HepG2 (cell line): Measurements from ENCODE around the gene HSDL2.

Experiments
- HOXD1 ChIP-seq: sonication (generic); formaldehyde crosslinking; IDR thresholded peaks from 2 replicates; pipeline ENCODE4 v1.5.0; 2020; ENCODE audit warnings: missing genetic modification reagents
- ZNF232 ChIP-seq: sonication (generic); formaldehyde crosslinking; IDR thresholded peaks from 2 replicates; pipeline ENCODE4 v1.4.0; 2020; ENCODE audit warnings: missing genetic modification reagents, borderline replicate concordance
- TF ChIP-seq, protein P1 (sequence below): sonication (generic); formaldehyde crosslinking; IDR thresholded peaks from 2 replicates; pipeline ENCODE4 v1.4.0; 2020; ENCODE audit warnings: mild to moderate bottlenecking, low read depth, missing genetic modification reagents
- TF ChIP-seq, protein P2 (sequence below): sonication (generic); formaldehyde crosslinking; IDR thresholded peaks from 2 replicates; pipeline ENCODE4 v1.5.0; 2020; ENCODE audit warnings: mild to moderate bottlenecking, missing genetic modification reagents, moderate library complexity

DNA sequence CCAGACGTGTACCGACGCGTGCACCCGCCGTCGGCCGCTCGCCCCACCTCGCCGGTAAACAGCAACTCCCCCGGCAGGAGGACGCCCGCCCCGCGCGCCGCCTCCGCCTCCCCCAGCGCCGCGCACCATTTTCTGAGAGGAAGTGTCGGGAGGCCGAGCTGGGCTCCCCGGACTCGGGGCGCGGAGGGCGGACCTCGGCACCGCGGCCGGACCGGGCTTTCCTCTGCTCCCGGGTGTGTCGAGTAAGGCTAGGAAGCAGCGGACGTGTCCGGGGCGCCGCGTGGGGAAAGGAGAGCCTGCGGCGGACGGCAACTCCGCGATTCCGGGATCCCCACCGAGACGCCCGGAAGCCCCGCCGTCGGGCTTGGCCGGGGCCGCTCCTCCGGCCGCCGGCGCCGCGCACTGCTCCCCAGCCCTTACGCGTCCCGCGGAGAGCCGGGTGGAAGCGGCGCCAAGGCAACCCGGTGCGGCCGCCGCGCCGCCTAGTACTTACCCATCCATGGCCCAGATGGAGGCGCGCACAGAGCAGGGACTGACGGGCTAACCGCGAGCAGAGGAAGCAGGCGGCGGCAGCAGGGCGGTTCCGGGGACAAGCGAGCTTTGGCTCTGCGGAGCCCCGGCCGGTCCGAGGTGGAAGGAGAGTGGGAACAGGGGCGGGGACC lies 46.8 kb upstream of the HSDL2 start, which contains the start of gene PTBP3:
- peak; percentile 33 for TF ChIP-seq ZNF232 (CRISPR knock-in tag)
- TF ChIP-seq, protein P1, sequence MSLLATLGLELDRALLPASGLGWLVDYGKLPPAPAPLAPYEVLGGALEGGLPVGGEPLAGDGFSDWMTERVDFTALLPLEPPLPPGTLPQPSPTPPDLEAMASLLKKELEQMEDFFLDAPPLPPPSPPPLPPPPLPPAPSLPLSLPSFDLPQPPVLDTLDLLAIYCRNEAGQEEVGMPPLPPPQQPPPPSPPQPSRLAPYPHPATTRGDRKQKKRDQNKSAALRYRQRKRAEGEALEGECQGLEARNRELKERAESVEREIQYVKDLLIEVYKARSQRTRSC (CRISPR knock-in tag), result no peak
- 0 out of 2 replicates have a peak, but pooled peaks have one; percentile 57 for TF ChIP-seq HOXD1 (CRISPR knock-in tag)
- TF ChIP-seq, protein P2, sequence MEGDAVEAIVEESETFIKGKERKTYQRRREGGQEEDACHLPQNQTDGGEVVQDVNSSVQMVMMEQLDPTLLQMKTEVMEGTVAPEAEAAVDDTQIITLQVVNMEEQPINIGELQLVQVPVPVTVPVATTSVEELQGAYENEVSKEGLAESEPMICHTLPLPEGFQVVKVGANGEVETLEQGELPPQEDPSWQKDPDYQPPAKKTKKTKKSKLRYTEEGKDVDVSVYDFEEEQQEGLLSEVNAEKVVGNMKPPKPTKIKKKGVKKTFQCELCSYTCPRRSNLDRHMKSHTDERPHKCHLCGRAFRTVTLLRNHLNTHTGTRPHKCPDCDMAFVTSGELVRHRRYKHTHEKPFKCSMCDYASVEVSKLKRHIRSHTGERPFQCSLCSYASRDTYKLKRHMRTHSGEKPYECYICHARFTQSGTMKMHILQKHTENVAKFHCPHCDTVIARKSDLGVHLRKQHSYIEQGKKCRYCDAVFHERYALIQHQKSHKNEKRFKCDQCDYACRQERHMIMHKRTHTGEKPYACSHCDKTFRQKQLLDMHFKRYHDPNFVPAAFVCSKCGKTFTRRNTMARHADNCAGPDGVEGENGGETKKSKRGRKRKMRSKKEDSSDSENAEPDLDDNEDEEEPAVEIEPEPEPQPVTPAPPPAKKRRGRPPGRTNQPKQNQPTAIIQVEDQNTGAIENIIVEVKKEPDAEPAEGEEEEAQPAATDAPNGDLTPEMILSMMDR (CRISPR knock-in tag), result peak; percentile 21; the same call in 1 of the 2 replicates
